PFSK-1 (cell line): ENCODE data around the gene POLR1D.

Source experiments
- FOXP2 ChIP-seq: optimal IDR thresholded peaks from 2 replicates; pipeline ENCODE3; 2011; ENCODE audit warnings: borderline replicate concordance, control low read depth, inconsistent platforms; ENCODE audit not compliant: insufficient read depth; ENCODE audit errors: extremely low read length, extremely low read depth
- POLR2AphosphoS5 ChIP-seq: IDR thresholded peaks from 2 replicates; pipeline ENCODE4 v1.6.1; 2012; ENCODE audit warnings: low read depth, mild to moderate bottlenecking, control low read depth, low read length, moderate library complexity
- REST ChIP-seq, 2 experiments: IDR thresholded peaks; 2 replicates each; pipeline versions ENCODE4 v1.6.1 to v1.8.0; 2011 to 2012; ENCODE audit warnings: low read depth in 2 of 2, low read length in 2 of 2, control low read depth in 1 of 2, inconsistent platforms in 1 of 2, mild to moderate bottlenecking in 1 of 2, moderate library complexity in 1 of 2; ENCODE audit not compliant: insufficient read depth in 1 of 2
- SIN3A ChIP-seq: IDR thresholded peaks from 2 replicates; pipeline ENCODE4 v1.6.1; 2012; ENCODE audit warnings: mild to moderate bottlenecking, low read length, moderate library complexity, borderline replicate concordance; ENCODE audit not compliant: insufficient read depth
- TAF1 ChIP-seq: IDR thresholded peaks from 2 replicates; pipeline ENCODE4 v1.6.1; 2012; ENCODE audit warnings: low read length, control low read depth, borderline replicate concordance; ENCODE audit not compliant: insufficient read depth

Gene POLR1D

DNA sequence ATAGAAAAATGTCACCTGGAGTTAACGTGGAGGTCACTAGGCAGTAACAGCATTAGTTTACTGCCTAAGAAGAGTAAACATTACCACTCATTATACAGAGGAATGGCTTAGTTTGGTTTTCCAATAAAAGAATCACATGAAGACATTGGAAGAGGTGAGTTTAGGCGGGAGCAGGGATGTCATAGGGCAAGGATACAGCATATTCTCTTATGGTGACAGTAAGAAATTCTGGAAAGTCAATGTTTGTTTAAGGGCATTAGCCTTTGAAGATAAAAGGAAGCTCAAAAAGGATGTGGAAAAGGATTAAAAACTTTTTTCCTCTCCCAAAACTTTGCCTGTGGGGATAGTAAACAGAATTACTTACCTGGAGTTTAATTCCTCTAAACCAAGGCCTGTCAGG, 4.1 kb downstream of the POLR1D start:
- TF ChIP-seq SIN3A (no peak), REST (IDR thresholded peaks at IDR 0.05; ENCODE audit: insufficient read depth in 1 of 2, low read depth in 2 of 2, low read length in 2 of 2) (no peak), FOXP2 (no peak), POLR2AphosphoS5 (no peak), TAF1 (no peak)

- TF ChIP-seq TAF1 (no peak), SIN3A (no peak)
Observed at GRCh38 chr13:27627380-27627779, 5.7 kb downstream of the POLR1D start.

GRCh38 chr13:27628081-27628480, 6.4 kb downstream of the POLR1D start:
- TF ChIP-seq TAF1 (no peak), REST (IDR thresholded peaks at IDR 0.05; ENCODE audit: insufficient read depth in 1 of 2, low read depth in 2 of 2, low read length in 2 of 2) (no peak), FOXP2 (no peak), SIN3A (no peak), POLR2AphosphoS5 (no peak)

- TF ChIP-seq SIN3A (no peak), TAF1 (no peak), POLR2AphosphoS5 (no peak), FOXP2 (no peak), REST (IDR thresholded peaks at IDR 0.05; ENCODE audit: insufficient read depth in 1 of 2, low read depth in 2 of 2, low read length in 2 of 2) (no peak)
Observed at GRCh38 chr13:27631156-27631555, 9.5 kb downstream of the POLR1D start.

GRCh38 chr13:27631665-27632064, 10.0 kb downstream of the POLR1D start:
- no peak for TF ChIP-seq POLR2AphosphoS5
- TF ChIP-seq TAF1 = no peak
- no peak for TF ChIP-seq SIN3A
- TF ChIP-seq REST (IDR thresholded peaks at IDR 0.05; ENCODE audit: insufficient read depth in 1 of 2, low read depth in 2 of 2, low read length in 2 of 2) = no peak
- TF ChIP-seq FOXP2 = no peak
